NCI-H226 (cell line): Measurements from ENCODE around the gene KIAA1671.
"Not testable (repeated sequence)": the region's sequence is repeated elsewhere in the genome, so short reads cannot be mapped to it uniquely, and the experiment has no call there.

Experiments
- DNase-seq: peaks from one replicate; pipeline ENCODE4 v3.0.0-alpha.2; 2015

The KIAA1671 gene

GRCh38 chr22:24951942-24952836, at the start of gene KIAA1671:
TSS of gene KIAA1671 (plus strand) at chr22:24952716. CDS start at chr22:25028000, 75,284 bp downstream.
- DNase-seq, result peak; percentile 56

- no peak for DNase-seq
These were observed 46.6 kb upstream of the KIAA1671 start for GRCh38 chr22:24905909-24906308.

GRCh38 chr22:24907101-24907500, 45.4 kb upstream of the KIAA1671 start:
- DNase-seq, result not testable (repeated sequence)

- no peak for DNase-seq
These were observed 32.5 kb upstream of the KIAA1671 start for GRCh38 chr22:24920029-24920428.

- no peak for DNase-seq
These were observed 26.7 kb upstream of the KIAA1671 start for GRCh38 chr22:24925586-24926427.

- DNase-seq, result no peak
These were observed 26.1 kb upstream of the KIAA1671 start for GRCh38 chr22:24926428-24926725.

- peak; percentile 17 for DNase-seq
These were observed 25.5 kb upstream of the KIAA1671 start for GRCh38 chr22:24926849-24927579.

- DNase-seq, result no peak
These were observed 24.2 kb upstream of the KIAA1671 start for GRCh38 chr22:24928322-24928721.

GRCh38 chr22:24930678-24931077, 21.8 kb upstream of the KIAA1671 start:
- DNase-seq, result no peak

GRCh38 chr22:24935771-24936483, 16.6 kb upstream of the KIAA1671 start:
- DNase-seq, result no peak

- DNase-seq, result no peak
These were observed 15.4 kb upstream of the KIAA1671 start for GRCh38 chr22:24937114-24937513.

- DNase-seq, result no peak
These were observed 13.7 kb upstream of the KIAA1671 start for GRCh38 chr22:24938741-24939341.

- DNase-seq, result no peak
These were observed 10.2 kb upstream of the KIAA1671 start for GRCh38 chr22:24942301-24942700.

- no peak for DNase-seq
These were observed 8.1 kb upstream of the KIAA1671 start for GRCh38 chr22:24944217-24944937.

GRCh38 chr22:24945430-24945829, 7.1 kb upstream of the KIAA1671 start:
- DNase-seq, result no peak

- DNase-seq, result no peak
These were observed 5.1 kb upstream of the KIAA1671 start for GRCh38 chr22:24947383-24947782.

GRCh38 chr22:24947881-24948280, 4.6 kb upstream of the KIAA1671 start:
- DNase-seq, result no peak

GRCh38 chr22:24948356-24949202, 3.9 kb upstream of the KIAA1671 start:
- no peak for DNase-seq

GRCh38 chr22:24950272-24950902, 2.1 kb upstream of the KIAA1671 start:
- peak; percentile 50 for DNase-seq

GRCh38 chr22:24952837-24953383, 394 bp downstream of the KIAA1671 start:
- DNase-seq, result peak; percentile 51
